ENCODE results near the gene ANKRD42. TPM values are rescaled to one million over a fixed set of nuclear protein-coding genes. Genes with fewer than 3 reads are reported as not detected.
"Not testable (repeated sequence)": the region's sequence is repeated elsewhere in the genome, so short reads cannot be mapped to it uniquely, and the experiment has no call there.

ANKRD42 gene
- total RNA-seq, 1 donor from 2014 or later = 5.2 TPM

DNA sequence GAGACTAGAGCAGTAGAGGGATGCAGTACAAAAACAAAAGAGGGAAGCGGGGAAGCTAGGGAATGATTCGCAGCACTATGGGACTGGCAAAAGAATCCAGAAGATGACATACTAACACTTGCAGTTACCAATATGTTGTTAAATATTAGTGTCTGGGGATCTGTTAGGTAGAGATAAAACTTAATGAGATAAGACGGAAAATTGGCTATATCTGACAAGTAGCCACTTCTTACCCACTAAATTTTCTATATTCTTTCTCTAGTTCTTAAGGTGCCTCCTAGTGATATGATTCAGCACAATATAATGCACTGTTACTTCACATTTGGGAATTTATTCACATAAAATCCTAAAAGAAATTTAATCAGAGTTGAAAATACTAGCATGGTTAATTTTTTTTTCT, 61.9 kb downstream of the ANKRD42 start:
- no peaks in the 10 kb centered on the region for H3K9me3 ChIP-seq (replicated peaks)
- peaks cover 5% of the 10 kb centered on the region for H3K4me1 ChIP-seq
- TF ChIP-seq, protein P1, sequence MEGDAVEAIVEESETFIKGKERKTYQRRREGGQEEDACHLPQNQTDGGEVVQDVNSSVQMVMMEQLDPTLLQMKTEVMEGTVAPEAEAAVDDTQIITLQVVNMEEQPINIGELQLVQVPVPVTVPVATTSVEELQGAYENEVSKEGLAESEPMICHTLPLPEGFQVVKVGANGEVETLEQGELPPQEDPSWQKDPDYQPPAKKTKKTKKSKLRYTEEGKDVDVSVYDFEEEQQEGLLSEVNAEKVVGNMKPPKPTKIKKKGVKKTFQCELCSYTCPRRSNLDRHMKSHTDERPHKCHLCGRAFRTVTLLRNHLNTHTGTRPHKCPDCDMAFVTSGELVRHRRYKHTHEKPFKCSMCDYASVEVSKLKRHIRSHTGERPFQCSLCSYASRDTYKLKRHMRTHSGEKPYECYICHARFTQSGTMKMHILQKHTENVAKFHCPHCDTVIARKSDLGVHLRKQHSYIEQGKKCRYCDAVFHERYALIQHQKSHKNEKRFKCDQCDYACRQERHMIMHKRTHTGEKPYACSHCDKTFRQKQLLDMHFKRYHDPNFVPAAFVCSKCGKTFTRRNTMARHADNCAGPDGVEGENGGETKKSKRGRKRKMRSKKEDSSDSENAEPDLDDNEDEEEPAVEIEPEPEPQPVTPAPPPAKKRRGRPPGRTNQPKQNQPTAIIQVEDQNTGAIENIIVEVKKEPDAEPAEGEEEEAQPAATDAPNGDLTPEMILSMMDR (IDR thresholded peaks at IDR 0.05; ENCODE audit: borderline replicate concordance) = no peak
- no peak overlapping the region for H3K27ac ChIP-seq (replicated peaks)
- H3K4me3 ChIP-seq = no peak overlapping the region
- intact Hi-C loops (cut with micrococcal nuclease) = loop anchor here (10.0 kb wide), 1 partner anchor 351 kb away; the partner anchor contains the start of genes DDIAS and PRCP
- no peak for DNase-seq
- H3K36me3 ChIP-seq = peaks cover 17% of the 10 kb centered on the region
- no peaks in the 10 kb centered on the region for H3K27me3 ChIP-seq (ENCODE audit: low read depth)

DNA sequence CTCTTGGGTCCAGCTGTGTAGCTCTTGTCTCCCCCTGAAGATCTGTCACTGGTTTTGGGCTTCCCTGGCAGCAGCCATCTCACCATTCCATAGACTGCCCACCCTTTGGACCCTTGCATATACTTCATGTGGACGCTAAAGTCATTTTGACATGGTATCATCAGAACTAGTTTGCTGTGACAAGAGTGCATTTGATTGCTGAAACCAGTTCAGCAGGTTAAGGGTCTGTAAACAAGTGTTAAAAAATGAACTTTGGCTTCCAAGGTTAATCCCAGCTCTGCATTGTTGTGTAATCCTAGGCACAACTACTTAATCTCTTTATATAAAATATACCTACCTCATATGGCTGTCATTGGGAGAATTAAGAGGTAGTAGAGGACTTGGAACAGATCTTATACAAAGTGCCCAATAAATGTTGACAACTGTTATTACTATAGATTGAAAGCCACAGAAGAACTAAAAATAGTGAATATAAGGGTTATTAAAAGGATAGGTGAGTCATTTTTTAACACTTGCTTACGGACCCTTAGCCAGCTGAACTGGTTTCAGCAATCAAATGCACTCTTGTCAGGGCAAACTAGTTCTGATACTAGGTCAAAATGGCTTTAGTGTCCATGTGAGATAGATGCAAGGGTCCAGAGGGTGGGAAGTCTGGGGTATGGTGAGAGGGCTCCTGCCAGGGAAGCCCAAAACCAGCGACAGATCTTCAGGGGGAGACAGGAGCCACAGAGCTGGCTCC, 63.3 kb downstream of the ANKRD42 start:
- Histone ChIP-seq H3K9me3 (replicated peaks) (no peaks in the 10 kb centered on the region), H3K27ac (replicated peaks) (no peak overlapping the region), H3K4me1 (peaks cover 5% of the 10 kb centered on the region), H3K36me3 (peaks cover 31% of the 10 kb centered on the region), H3K4me3 (no peak overlapping the region), H3K27me3 (ENCODE audit: low read depth) (no peaks in the 10 kb centered on the region)
- no peak for DNase-seq
- TF ChIP-seq, protein P1 (IDR thresholded peaks at IDR 0.05; ENCODE audit: borderline replicate concordance) = no peak
- intact Hi-C loops (cut with micrococcal nuclease) = loop anchor here (10.0 kb wide), 1 partner anchor 352 kb away; the partner anchor contains the start of genes DDIAS and PRCP

DNA sequence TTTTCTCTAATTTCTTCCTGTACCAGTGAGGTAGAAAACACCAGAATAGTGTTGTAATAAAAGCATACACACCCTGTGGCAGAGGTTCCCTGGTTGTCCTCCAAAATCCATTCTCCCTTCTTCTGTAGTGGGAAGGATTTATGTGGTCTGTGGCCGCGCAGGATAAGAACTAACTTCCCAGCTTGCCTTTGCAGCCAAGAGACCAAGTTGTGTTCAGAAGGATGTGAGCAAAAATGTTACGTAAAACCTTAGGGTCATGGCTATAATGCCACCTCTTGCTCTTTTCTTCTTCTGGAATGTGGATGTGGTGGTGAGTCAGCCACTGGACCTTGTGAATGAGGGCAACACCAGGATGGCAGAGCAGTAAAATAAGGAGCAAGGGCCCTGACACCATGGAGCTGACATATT, 64.3 kb downstream of the ANKRD42 start:
- Histone ChIP-seq H3K9me3 (replicated peaks) (no peaks in the 10 kb centered on the region), H3K4me3 (no peak overlapping the region), H3K27me3 (ENCODE audit: low read depth) (no peaks in the 10 kb centered on the region), H3K4me1 (peaks cover 5% of the 10 kb centered on the region), H3K27ac (replicated peaks) (no peak overlapping the region), H3K36me3 (peaks cover 41% of the 10 kb centered on the region)
- TF ChIP-seq, protein P1 (IDR thresholded peaks at IDR 0.05; ENCODE audit: borderline replicate concordance) = no peak
- intact Hi-C loops (cut with micrococcal nuclease) = loop anchor here (10.0 kb wide), 1 partner anchor 353 kb away; the partner anchor contains the start of genes DDIAS and PRCP
- no peak for DNase-seq

DNA sequence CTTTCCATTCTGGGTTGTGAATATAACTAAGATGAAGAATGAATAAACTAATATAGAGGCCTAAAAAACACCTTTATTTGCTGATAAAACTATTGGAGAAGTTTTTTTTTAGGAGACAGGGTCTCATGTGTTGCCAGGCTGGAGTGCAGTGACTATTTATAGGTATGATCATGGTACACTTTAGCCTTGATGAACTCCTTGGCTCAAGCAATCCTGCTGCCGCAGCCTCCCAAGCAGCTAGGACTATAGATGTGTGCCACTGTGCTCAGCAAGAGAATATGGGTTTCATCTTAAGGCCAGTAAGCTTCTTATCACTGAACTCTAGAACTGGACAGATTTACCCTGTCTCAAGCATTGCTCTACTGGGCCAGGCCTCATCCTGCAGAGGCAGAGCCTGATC, 66.0 kb downstream of the ANKRD42 start:
- Histone ChIP-seq H3K4me1 (peaks cover 5% of the 10 kb centered on the region), H3K9me3 (replicated peaks) (no peaks in the 10 kb centered on the region), H3K27ac (replicated peaks) (peak overlapping the region; percentile 23), H3K36me3 (peaks cover 59% of the 10 kb centered on the region), H3K4me3 (no peak overlapping the region), H3K27me3 (ENCODE audit: low read depth) (no peaks in the 10 kb centered on the region)
- TF ChIP-seq, protein P1 (IDR thresholded peaks at IDR 0.05; ENCODE audit: borderline replicate concordance) = no peak
- no peak for DNase-seq
- intact Hi-C loops (cut with micrococcal nuclease) = loop anchor here (10.0 kb wide), 1 partner anchor 355 kb away; the partner anchor contains the start of genes DDIAS and PRCP

DNA sequence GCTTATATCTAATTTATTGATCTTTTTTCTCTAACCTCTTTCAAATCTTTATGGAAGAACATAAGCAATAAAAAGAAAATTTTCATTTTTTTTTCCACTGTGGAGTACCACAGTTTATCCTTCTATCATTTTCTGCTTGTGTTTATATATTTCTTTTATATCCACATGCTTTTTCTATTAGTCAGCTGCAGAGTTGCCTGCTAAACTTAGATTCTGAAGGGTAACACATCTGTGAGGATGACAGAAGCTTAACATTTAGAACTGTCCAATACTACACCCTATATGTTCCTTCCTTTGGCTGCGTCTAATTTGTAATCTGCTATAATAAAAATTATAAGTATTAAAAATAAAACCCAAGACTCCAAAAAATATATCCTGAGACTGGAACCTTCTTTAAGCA, 71.8 kb downstream of the ANKRD42 start:
- TF ChIP-seq, protein P1 (IDR thresholded peaks at IDR 0.05; ENCODE audit: borderline replicate concordance) = no peak
- Histone ChIP-seq H3K4me1 (no peaks in the 10 kb centered on the region), H3K36me3 (peaks cover 78% of the 10 kb centered on the region), H3K4me3 (no peak overlapping the region), H3K9me3 (replicated peaks) (no peaks in the 10 kb centered on the region), H3K27ac (replicated peaks) (no peak overlapping the region), H3K27me3 (ENCODE audit: low read depth) (no peaks in the 10 kb centered on the region)
- intact Hi-C loops (cut with micrococcal nuclease) = no loop called here
- DNase-seq = no peak

DNA sequence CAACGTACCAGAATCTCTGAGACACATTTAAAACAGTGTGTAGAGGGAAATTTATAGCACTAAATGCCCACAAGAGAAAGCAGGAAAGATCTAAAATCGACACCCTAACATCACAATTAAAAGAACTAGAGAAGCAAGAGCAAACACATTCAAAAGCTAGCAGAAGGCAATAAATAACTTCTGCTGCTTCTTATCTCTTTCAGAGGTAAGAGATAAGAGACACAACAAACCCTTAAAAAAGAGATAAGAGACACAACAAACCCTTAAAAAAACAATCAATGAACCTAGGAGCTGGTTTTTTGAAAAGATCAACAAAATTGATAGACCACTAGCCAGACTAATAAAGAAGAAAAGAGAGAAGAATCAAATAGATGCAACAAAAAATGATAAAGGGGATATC, 75.6 kb downstream of the ANKRD42 start:
- intact Hi-C loops (cut with micrococcal nuclease); H3K27ac ChIP-seq (replicated peaks); DNase-seq; H3K4me3 ChIP-seq; H3K27me3 ChIP-seq (ENCODE audit: low read depth); H3K4me1 ChIP-seq; H3K9me3 ChIP-seq (replicated peaks): not testable (repeated sequence)
- H3K36me3 ChIP-seq = peaks cover 79% of the 10 kb centered on the region

DNA sequence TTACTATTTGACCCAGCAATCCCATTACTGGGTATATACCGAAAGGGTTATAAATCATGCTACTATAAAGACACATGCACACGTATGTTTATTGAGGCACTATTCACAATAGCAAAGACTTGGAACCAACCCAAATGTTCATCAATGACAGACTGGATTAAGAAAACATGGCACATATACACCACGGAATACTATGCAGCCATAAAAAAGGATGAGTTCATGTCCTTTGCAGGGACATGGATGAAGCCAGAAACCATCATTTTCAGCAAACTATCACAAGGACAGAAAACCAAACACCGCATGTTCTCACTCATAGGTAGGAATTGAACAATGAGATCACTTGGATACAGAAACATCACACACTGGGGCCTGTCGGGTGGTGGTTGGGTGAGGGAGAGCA, 78.2 kb downstream of the ANKRD42 start:
- intact Hi-C loops (cut with micrococcal nuclease); H3K27me3 ChIP-seq (ENCODE audit: low read depth); H3K4me3 ChIP-seq; H3K4me1 ChIP-seq; DNase-seq; H3K9me3 ChIP-seq (replicated peaks); H3K27ac ChIP-seq (replicated peaks): not testable (repeated sequence)
- H3K36me3 ChIP-seq = peaks cover 78% of the 10 kb centered on the region
